Caco-2 (cell line): ENCODE results near the gene SLC9A1. TPM values are rescaled to one million over a fixed set of nuclear protein-coding genes. Genes with fewer than 3 reads are reported as not detected.

ENCODE experiments used
- BruUV-seq: library from RNA; stranded (reverse); fragments of 400-500 nt; replicated peaks from 2 replicates; lab custom pipeline; 2021; lab: Mats Ljungman, UMichigan
- CTCF ChIA-PET: fragments of 300-600 bp; sonication (Branson Sonifier 250); formaldehyde crosslinking; loops from one replicate; lab custom pipeline; 2022; ENCODE audit warnings: antibody characterized with exemption; lab: Charles Lee
- POLR2A ChIA-PET: fragments of 300-600 bp; sonication (Branson Sonifier 250); formaldehyde crosslinking; loops from one replicate; lab custom pipeline; 2022; ENCODE audit warnings: antibody characterized with exemption; lab: Charles Lee
- DNase-seq, 2 experiments: peaks; one replicate each; pipeline versions ENCODE4 v3.0.0 to v3.0.0-alpha.2; 2020 to 2022
- H3K27me3 ChIP-seq: replicated peaks from 2 replicates; pipeline ENCODE4 v1.6.0; 2011; ENCODE audit warnings: low read length; ENCODE audit not compliant: control insufficient read depth, insufficient read depth
- H3K36me3 ChIP-seq: 2 replicates; pipeline ENCODE4 v1.5.1; 2011; ENCODE audit warnings: low read length; ENCODE audit not compliant: control insufficient read depth, insufficient read depth
- H3K4me1 ChIP-seq: fragments of 250-450 bp; sonication (Bioruptor Pico); 2 replicates; pipeline ENCODE4 v1.5.1; 2020; ENCODE audit warnings: mild to moderate bottlenecking
- H3K4me3 ChIP-seq: 2 replicates; pipeline ENCODE4 v1.5.1; 2011; ENCODE audit warnings: low read depth, mild to moderate bottlenecking, control low read depth, low read length
- H3K9me3 ChIP-seq: fragments of 250-450 bp; sonication (Bioruptor Pico); 2 replicates; pipeline ENCODE4 v1.5.1; 2020; ENCODE audit warnings: mild to moderate bottlenecking, moderate library complexity
- H3K27ac Mint-ChIP-seq: one replicate; pipeline ENCODE4 v1.8.0; 2022; ENCODE audit warnings: mixed read lengths; ENCODE audit not compliant: unreplicated experiment
- H3K27me3 Mint-ChIP-seq: one replicate; pipeline ENCODE4 v1.8.0; 2022; ENCODE audit warnings: mixed read lengths; ENCODE audit not compliant: insufficient read depth, unreplicated experiment
- H3K36me3 Mint-ChIP-seq: one replicate; pipeline ENCODE4 v1.8.0; 2022; ENCODE audit warnings: mild to moderate bottlenecking, mixed read lengths; ENCODE audit not compliant: insufficient read depth, unreplicated experiment
- H3K4me1 Mint-ChIP-seq: one replicate; pipeline ENCODE4 v1.8.0; 2022; ENCODE audit warnings: low read depth, mixed read lengths; ENCODE audit not compliant: unreplicated experiment
- H3K4me3 Mint-ChIP-seq: one replicate; pipeline ENCODE4 v1.8.0; 2022; ENCODE audit warnings: mild to moderate bottlenecking, moderate library complexity, mixed read lengths; ENCODE audit not compliant: unreplicated experiment
- H3K9me3 Mint-ChIP-seq: one replicate; pipeline ENCODE4 v1.8.0; 2022; ENCODE audit warnings: mixed read lengths; ENCODE audit not compliant: unreplicated experiment
- intact Hi-C: fragments of 100-400 bp; cut with micrococcal nuclease; formaldehyde crosslinking; loops from one replicate; pipeline ENCODE4 v1.10.0; 2022; ENCODE audit not compliant: unreplicated experiment
- total RNA-seq: library from RNA; stranded (reverse); gene quantifications from 2 replicates; pipeline ENCODE4 v1.2.3, GENCODE V29; 2022
- TF ChIP-seq, protein P1 (sequence below), 2 experiments: fragments of 200-600 bp in 1 of 2; IDR thresholded peaks; 1 replicate in 1 of 2; 2 replicates in 1 of 2; pipeline versions ENCODE4 v1.5.1 to v1.8.0; 2011 to 2022; ENCODE audit warnings: antibody characterized with exemption in 1 of 2, control low read depth in 1 of 2, inconsistent platforms in 1 of 2, low read depth in 1 of 2, low read length in 1 of 2, mild to moderate bottlenecking in 1 of 2, moderate library complexity in 1 of 2; ENCODE audit not compliant: insufficient read depth in 1 of 2, severe bottlenecking in 1 of 2, unreplicated experiment in 1 of 2

Gene SLC9A1
- total RNA-seq, 1 experiment from 2014 or later: 28.9 TPM

DNA sequence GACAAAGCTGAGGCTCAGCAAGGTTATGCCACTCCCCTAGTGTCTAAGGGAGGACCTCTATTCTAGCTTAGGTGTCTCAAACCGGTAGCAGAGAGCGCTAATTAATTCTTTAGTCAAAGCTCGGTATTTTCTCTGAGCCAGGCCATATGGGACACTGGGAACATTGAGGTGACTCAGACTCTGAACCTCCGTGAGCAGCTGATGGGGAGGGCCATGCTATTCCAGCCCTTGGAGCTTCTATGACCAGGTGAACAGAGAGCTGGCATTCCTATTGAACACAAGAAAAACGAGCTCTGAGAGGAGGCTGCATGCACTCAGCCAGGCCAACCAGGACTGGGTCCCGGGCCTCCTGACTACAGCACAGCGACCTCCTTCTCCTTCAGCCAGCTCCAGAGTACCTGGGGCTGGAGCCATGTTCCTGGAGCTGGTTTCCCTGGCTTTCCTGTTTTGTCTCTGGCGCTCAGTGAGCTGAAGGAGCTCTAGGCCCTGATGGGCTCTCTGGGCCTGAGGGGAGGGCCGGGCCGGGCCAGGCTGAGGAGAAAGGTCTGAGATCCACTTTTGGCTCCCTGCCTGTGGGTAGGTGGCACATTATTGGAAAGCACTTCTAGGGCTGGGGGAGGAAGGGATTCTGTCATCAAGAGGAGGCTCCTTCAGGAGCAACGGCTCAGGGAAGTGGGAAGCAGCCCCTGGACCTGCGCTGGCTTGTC, 37.0 kb downstream of the SLC9A1 start:
- Histone ChIP-seq H3K36me3 (no peaks in the 10 kb centered on the region), H3K27me3 (no peaks in the 10 kb centered on the region), H3K4me3 (no peak overlapping the region), H3K9me3 (no peaks in the 10 kb centered on the region), H3K4me1 (peaks cover 3% of the 10 kb centered on the region; the same call in 1 of the 2 replicates)
- TF ChIP-seq, protein P1, sequence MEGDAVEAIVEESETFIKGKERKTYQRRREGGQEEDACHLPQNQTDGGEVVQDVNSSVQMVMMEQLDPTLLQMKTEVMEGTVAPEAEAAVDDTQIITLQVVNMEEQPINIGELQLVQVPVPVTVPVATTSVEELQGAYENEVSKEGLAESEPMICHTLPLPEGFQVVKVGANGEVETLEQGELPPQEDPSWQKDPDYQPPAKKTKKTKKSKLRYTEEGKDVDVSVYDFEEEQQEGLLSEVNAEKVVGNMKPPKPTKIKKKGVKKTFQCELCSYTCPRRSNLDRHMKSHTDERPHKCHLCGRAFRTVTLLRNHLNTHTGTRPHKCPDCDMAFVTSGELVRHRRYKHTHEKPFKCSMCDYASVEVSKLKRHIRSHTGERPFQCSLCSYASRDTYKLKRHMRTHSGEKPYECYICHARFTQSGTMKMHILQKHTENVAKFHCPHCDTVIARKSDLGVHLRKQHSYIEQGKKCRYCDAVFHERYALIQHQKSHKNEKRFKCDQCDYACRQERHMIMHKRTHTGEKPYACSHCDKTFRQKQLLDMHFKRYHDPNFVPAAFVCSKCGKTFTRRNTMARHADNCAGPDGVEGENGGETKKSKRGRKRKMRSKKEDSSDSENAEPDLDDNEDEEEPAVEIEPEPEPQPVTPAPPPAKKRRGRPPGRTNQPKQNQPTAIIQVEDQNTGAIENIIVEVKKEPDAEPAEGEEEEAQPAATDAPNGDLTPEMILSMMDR (IDR thresholded peaks at IDR 0.05; ENCODE audit: insufficient read depth in 1 of 2, low read depth in 1 of 2, low read length in 1 of 2, severe bottlenecking in 1 of 2, unreplicated experiment in 1 of 2): no peak
- ChIA-PET POLR2A (interaction anchor here (1.2 kb wide), 1 partner anchor 37 kb away, joined by 4 read pairs; the partner anchor contains the start of gene SLC9A1), CTCF (no interaction called here)
- Mint-ChIP-seq H3K4me1 (no peaks in the 10 kb centered on the region), H3K27me3 (no peaks in the 10 kb centered on the region), H3K27ac (no peak overlapping the region), H3K4me3 (no peak overlapping the region), H3K36me3 (peaks cover 6% of the 10 kb centered on the region), H3K9me3 (no peaks in the 10 kb centered on the region)
- no peak for DNase-seq
- no TSS peak for BruUV-seq
- intact Hi-C loops: no loop called here

- intact Hi-C loops: no loop called here
- ChIA-PET POLR2A (no interaction called here), CTCF (no interaction called here)
- no peaks in the 10 kb centered on the region for H3K27me3 ChIP-seq
- H3K27me3 Mint-ChIP-seq: no peaks in the 10 kb centered on the region
- H3K4me3 Mint-ChIP-seq: no peak overlapping the region
- no peaks in the 10 kb centered on the region for H3K36me3 ChIP-seq
- no TSS peak for BruUV-seq
- H3K36me3 Mint-ChIP-seq: peaks cover 12% of the 10 kb centered on the region
- H3K4me3 ChIP-seq: no peak overlapping the region
- H3K9me3 Mint-ChIP-seq: no peaks in the 10 kb centered on the region
- H3K4me1 ChIP-seq: peaks cover 3% of the 10 kb centered on the region; the same call in 1 of the 2 replicates
- H3K9me3 ChIP-seq: no peaks in the 10 kb centered on the region
- DNase-seq: no peak
- no peaks in the 10 kb centered on the region for H3K4me1 Mint-ChIP-seq
- H3K27ac Mint-ChIP-seq: no peak overlapping the region
- TF ChIP-seq, protein P1 (IDR thresholded peaks at IDR 0.05; ENCODE audit: insufficient read depth in 1 of 2, low read depth in 1 of 2, low read length in 1 of 2, severe bottlenecking in 1 of 2, unreplicated experiment in 1 of 2): no peak
These were observed 38.2 kb downstream of the SLC9A1 start for GRCh38 chr1:27116697-27117096.

DNA sequence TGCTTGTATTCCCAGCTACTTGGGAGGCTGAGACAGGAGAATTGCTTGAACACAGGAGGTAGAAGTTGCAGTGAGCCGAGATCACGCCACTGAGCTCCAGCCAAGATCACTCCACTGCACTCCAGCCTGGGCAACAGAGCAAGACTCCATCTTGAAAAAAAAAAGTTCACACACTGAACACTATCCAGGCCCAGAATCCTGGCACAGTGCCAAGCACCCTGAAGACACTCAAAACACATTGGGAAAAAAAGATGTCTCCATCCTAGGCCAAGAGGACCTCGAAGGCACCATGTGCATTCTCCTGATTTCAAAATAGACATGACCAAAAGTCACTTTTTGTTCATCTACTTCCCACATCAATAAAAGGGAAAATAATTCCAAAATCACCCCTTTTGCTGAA, 38.7 kb downstream of the SLC9A1 start:
- Mint-ChIP-seq H3K4me3 (no peak overlapping the region), H3K27ac (no peak overlapping the region)
- POLR2A ChIA-PET: no interaction called here

More for the DNA sequence above, 38.7 kb downstream of the SLC9A1 start:
- CTCF ChIA-PET: no interaction called here
- no peak for DNase-seq
- intact Hi-C loops: no loop called here
- H3K9me3 Mint-ChIP-seq: no peaks in the 10 kb centered on the region
- TF ChIP-seq, protein P1 (IDR thresholded peaks at IDR 0.05; ENCODE audit: insufficient read depth in 1 of 2, low read depth in 1 of 2, low read length in 1 of 2, severe bottlenecking in 1 of 2, unreplicated experiment in 1 of 2): no peak
- Histone ChIP-seq H3K4me3 (no peak overlapping the region), H3K36me3 (no peaks in the 10 kb centered on the region), H3K4me1 (peaks cover 3% of the 10 kb centered on the region; the same call in 1 of the 2 replicates), H3K9me3 (no peaks in the 10 kb centered on the region), H3K27me3 (no peaks in the 10 kb centered on the region)
- H3K27me3 Mint-ChIP-seq: no peaks in the 10 kb centered on the region
- H3K4me1 Mint-ChIP-seq: no peaks in the 10 kb centered on the region
- peaks cover 12% of the 10 kb centered on the region for H3K36me3 Mint-ChIP-seq
- no TSS peak for BruUV-seq
